Stimulated activated CD4-positive, alpha-beta T cell treated with anti-CD3 and anti-CD28 coated beads, Interleukin-4, amount 100 ng/mL, for 48 hours (primary cell): ENCODE data around the gene C5orf46.

Source experiments
- DNase-seq, 2 donors: peaks; one replicate each; pipeline ENCODE4 v3.0.0-alpha.2; 2020; ENCODE audit warnings: low read depth in 2 of 2

The C5orf46 gene

DNA sequence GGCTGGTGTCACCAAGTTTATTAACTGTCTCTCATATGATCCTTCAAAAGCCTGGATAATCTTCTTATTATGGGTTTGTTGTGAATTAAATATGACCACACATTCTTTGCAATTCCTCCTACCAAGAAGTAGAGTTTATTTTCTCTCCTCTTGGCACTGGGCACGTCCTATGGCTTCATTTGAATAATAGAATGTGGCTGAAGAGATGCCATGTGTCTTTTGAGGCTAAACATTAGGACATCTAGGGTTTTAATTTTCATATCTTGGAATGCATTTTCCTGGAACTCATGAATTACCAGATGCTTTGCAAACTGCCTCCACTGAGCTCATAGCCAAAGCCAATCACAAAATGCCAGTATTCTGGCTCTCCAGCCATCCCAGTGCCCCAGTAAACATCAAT is 47.8 kb downstream of the C5orf46 start:
- DNase-seq, result no peak

- peak; percentile 9 to 24 for DNase-seq
These were observed 48.8 kb downstream of the C5orf46 start for GRCh38 chr5:147857302-147858129.

DNA sequence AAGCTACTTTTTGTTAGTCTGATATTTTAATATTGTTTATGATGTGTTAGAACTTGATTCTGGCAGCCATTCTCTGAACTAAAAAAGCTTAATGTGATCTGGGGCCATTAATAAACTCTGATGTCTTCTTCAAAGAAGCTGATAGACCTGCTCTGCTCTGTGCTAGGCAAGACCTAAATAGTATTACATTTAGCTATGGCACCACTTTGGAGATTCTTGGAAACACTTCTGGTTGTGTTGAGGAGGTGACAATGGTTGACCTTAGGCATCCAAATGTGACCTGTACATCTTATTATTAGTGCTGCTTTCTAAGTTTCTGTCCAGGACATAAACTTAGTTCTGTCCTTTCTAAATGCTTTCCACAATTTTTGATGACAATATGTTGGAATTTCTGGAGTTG is 49.5 kb downstream of the C5orf46 start:
- DNase-seq, result no peak

DNA sequence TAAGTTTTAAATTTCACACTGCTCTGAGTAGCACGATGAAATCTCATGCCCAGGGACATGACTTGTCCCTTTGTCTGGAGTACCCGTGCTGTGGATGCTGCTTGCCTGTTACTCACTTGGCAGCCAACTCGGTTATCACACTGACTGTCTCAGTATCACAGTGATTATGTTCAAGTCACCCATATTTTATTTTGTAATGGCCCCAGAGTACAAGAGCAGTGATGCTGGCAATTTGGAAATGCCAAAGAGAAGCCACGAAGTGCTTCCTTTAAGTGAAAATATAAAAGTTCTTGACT is 50.6 kb downstream of the C5orf46 start:
- no peak for DNase-seq

DNA sequence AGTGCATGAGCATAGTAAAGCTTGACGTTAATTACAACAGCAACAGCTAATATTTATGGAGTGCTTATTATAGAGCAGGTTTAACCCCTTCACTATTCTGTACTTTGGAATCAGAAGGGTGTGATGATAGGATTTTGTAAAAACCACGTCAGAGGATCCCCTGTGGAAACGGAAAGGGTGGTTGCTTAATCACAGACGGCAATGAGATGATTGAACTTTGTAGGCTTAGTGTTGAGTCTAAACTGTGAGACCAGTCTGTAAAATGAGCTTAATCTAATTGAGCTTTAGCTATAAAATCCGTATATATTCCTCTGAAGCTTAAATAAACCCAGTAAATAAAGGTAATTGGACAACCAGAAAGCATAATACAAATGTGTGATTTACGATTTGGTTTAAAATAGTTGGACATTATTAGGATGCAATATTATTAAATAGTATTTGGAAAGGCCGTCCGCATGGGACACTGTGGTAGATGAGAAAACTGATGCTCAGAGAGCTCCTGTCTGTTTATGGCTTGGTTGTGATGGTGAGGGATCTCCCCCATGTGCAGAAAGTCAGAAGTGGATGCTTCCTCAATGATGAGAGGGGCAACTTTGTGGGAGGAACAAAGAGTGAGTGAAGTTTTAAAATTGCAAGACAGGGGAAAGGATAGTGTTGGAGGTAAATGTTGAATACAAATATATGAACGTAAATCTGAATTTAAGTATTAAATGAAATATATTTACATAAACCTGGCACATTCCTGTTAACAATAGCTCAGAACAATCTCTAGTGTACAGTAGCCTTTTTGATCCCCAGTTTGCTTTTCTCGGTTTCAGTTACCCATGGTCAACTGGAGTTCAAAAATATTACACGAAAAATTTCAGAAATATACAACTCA is 51.2 kb downstream of the C5orf46 start:
- no peak for DNase-seq

GRCh38 chr5:147854331-147854730 is 52.0 kb downstream of the C5orf46 start:
- DNase-seq, result no peak

DNA sequence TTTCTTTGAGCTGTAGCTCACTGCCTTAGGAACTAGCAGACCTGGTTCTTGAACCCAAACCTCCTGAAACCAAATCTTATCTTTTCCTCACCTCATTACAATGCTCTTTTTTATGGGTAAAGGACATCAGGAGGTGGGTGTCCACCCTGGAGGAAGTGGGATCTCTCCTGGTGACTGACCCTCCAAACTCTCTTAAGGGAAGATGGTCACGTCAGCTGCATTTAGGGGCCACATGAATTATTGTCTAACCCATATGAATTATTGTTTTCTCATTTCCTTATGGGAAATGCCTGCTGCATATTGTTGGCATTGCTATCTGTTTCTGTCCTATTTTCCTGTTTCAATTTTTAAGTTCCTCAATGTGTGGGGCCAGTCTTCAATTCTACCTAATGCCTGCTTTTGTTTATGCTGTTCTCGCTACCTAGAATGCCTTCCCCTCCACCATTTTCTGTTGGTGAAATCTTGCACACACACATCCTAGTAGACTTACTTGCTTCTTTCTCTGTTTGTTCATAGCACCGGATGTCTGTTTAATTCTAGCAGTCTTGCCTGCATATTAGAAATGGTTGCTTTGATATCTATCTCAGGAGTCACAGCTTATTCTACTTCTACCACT is 52.9 kb downstream of the C5orf46 start:
- DNase-seq, result no peak

DNA sequence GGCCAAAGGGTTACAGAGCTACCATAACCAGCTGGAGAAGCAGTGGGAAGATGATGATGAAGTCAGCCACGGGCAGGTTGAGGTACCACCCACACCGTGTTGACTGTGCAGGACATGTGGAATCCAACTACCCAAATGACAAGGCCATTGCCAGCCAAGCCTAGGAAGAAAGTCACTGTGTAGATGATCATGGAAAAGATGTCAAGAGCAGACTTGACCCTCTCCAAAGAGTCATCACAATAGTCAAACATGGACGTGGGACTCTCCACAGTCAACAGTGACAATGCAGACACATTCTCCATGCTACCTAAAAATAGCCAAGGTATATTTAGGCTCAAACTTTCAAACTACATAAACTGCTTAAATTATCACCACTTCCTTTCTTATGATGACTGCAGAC is 54.0 kb downstream of the C5orf46 start:
- DNase-seq, result no peak

GRCh38 chr5:147851578-147851977 is 54.8 kb downstream of the C5orf46 start:
- no peak for DNase-seq

- no peak for DNase-seq
These were observed 57.1 kb downstream of the C5orf46 start for GRCh38 chr5:147849226-147849625.

- DNase-seq, result no peak
These were observed 60.7 kb downstream of the C5orf46 start for GRCh38 chr5:147845618-147846017.

- DNase-seq, result no peak
These were observed 61.5 kb downstream of the C5orf46 start for GRCh38 chr5:147844846-147845245.

GRCh38 chr5:147842869-147843268 is 63.5 kb downstream of the C5orf46 start:
- DNase-seq, result no peak
